Neural crest cell (in vitro differentiated cells): Measurements from ENCODE around the gene GCC1. TPM values are rescaled to one million over a fixed set of nuclear protein-coding genes. Genes with fewer than 3 reads are reported as not detected.

Experiments used
- DNase-seq: peaks from one replicate; pipeline ENCODE4 v3.0.0; 2021; ENCODE audit warnings: low read depth, mixed read lengths, low spot score
- H3K27ac Mint-ChIP-seq: one replicate; pipeline ENCODE4 v1.8.0; 2021; ENCODE audit warnings: mild to moderate bottlenecking, mixed read lengths; ENCODE audit not compliant: unreplicated experiment
- H3K27me3 Mint-ChIP-seq: 2 replicates; pipeline ENCODE4 v1.8.0; 2021; ENCODE audit warnings: low read depth, mild to moderate bottlenecking, mixed read lengths
- H3K36me3 Mint-ChIP-seq: 2 replicates; pipeline ENCODE4 v1.8.0; 2021; ENCODE audit warnings: low read depth, mild to moderate bottlenecking, mixed read lengths
- H3K4me1 Mint-ChIP-seq: 2 replicates; pipeline ENCODE4 v1.8.0; 2021; ENCODE audit warnings: mixed read lengths
- H3K4me3 Mint-ChIP-seq: one replicate; pipeline ENCODE4 v1.8.0; 2021; ENCODE audit warnings: mild to moderate bottlenecking, mixed read lengths
- H3K9me3 Mint-ChIP-seq: 2 replicates; pipeline ENCODE4 v1.8.0; 2021; ENCODE audit warnings: mixed read lengths
- total RNA-seq: library from RNA; stranded (reverse); gene quantifications from 2 replicates; pipeline ENCODE4 v1.2.1, GENCODE V29; 2021
- TF ChIP-seq, protein P1 (sequence below): fragments of 200-600 bp; sonication (generic); conservative IDR thresholded peaks from 2 replicates; pipeline ENCODE4 v1.5.0; 2021; ENCODE audit warnings: antibody characterized with exemption, mild to moderate bottlenecking

GCC1 gene
- total RNA-seq, 1 donor from 2014 or later = 16.4 TPM

DNA sequence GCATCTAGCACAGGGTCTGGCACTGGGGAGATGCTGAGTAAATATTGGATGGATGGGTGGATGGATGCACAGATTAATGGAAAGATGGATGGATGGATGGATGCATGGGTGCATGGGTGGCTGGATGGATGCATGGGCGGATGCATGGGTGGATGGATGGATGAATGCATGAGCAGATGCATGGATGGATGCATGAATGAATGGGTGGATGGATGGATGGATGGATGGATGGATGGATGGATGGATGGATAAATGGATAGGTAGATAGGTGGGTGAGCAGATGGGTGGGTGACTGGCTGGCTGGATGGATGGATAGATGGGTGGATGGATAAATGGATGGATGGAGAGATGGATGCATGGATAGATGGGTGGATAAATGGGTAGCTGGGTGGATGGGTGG lies 26.9 kb upstream of the GCC1 start:
- DNase-seq = no peak
- H3K36me3 Mint-ChIP-seq = no peaks in the 10 kb centered on the region
- H3K9me3 Mint-ChIP-seq = peaks cover 11% of the 10 kb centered on the region
- H3K27me3 Mint-ChIP-seq = peaks cover 44% of the 10 kb centered on the region
- no peak overlapping the region for H3K27ac Mint-ChIP-seq
- TF ChIP-seq, protein P1, sequence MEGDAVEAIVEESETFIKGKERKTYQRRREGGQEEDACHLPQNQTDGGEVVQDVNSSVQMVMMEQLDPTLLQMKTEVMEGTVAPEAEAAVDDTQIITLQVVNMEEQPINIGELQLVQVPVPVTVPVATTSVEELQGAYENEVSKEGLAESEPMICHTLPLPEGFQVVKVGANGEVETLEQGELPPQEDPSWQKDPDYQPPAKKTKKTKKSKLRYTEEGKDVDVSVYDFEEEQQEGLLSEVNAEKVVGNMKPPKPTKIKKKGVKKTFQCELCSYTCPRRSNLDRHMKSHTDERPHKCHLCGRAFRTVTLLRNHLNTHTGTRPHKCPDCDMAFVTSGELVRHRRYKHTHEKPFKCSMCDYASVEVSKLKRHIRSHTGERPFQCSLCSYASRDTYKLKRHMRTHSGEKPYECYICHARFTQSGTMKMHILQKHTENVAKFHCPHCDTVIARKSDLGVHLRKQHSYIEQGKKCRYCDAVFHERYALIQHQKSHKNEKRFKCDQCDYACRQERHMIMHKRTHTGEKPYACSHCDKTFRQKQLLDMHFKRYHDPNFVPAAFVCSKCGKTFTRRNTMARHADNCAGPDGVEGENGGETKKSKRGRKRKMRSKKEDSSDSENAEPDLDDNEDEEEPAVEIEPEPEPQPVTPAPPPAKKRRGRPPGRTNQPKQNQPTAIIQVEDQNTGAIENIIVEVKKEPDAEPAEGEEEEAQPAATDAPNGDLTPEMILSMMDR = no peak
- no peaks in the 10 kb centered on the region for H3K4me1 Mint-ChIP-seq
- no peak overlapping the region for H3K4me3 Mint-ChIP-seq

DNA sequence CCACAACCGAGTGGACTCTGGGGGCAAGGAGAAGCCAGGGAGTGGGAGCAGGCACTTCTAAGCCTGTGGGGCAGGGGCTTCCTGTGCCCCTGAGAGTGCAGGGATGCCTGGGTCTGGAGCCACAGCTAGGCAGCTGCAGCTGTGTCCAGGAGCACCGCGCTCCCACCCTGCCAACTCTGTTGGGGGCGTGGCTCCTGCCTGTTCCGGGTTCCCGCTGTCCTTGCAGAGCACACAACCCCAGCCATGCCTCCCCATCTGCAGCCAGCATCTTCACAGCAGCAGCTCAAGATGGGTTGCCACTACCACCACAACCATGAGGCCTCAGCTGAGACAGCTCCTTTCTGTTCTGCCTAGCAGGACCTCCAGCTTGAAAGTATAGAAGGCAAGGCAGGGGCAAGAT lies 23.9 kb upstream of the GCC1 start:
- TF ChIP-seq, protein P1 = no peak
- H3K36me3 Mint-ChIP-seq = no peaks in the 10 kb centered on the region
- peaks cover 20% of the 10 kb centered on the region for H3K27me3 Mint-ChIP-seq
- DNase-seq = no peak
- no peak overlapping the region for H3K4me3 Mint-ChIP-seq
- H3K9me3 Mint-ChIP-seq = peaks cover 11% of the 10 kb centered on the region
- H3K4me1 Mint-ChIP-seq = no peaks in the 10 kb centered on the region
- no peak overlapping the region for H3K27ac Mint-ChIP-seq

DNA sequence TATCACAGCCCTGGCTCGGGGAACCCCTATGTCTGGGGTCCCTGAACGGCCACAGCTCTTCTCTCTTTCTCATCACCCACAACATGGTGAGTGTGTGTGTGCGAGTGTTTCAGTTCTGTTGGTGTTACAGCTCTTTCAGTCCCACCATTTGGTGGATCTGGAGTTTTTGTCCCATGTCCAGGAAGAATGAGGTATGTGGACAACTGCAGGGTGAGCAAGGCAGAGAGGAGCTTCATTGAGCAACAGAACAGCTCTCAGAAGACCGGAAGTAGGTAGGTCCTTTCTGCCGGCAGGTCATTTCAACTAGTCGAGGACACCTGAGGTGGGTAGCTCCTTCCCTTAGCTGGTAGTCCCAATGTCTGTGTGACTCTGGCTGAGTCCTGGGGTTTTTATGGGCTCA lies 23.1 kb upstream of the GCC1 start:
- peaks cover 14% of the 10 kb centered on the region for H3K9me3 Mint-ChIP-seq
- H3K27me3 Mint-ChIP-seq = peaks cover 14% of the 10 kb centered on the region
- no peaks in the 10 kb centered on the region for H3K4me1 Mint-ChIP-seq
- no peak overlapping the region for H3K27ac Mint-ChIP-seq
- H3K4me3 Mint-ChIP-seq = no peak overlapping the region
- no peak for DNase-seq
- TF ChIP-seq, protein P1 = no peak
- H3K36me3 Mint-ChIP-seq = no peaks in the 10 kb centered on the region

DNA sequence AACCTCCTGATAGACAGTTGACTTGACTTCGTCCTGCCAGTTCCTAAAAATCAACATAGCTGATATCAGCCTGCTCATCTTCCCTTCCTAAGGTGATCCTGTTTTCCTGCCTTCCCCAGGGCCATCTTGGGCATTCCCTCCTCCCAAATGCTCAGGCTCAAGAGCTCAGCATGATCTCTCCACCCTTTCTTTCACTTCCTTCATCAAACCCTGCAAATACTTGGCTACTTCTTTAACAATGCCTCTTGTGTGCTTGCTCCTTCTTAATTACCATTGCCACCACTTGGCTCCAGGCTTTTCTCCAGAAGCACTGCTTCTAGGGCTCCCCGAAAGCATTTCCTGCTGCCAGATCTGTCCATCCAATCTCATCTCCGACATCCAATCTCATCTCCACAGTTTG lies 15.5 kb upstream of the GCC1 start:
- peaks cover 6% of the 10 kb centered on the region for H3K9me3 Mint-ChIP-seq
- DNase-seq = no peak
- H3K27me3 Mint-ChIP-seq = peaks cover 3% of the 10 kb centered on the region
- H3K4me1 Mint-ChIP-seq = peaks cover 10% of the 10 kb centered on the region
- TF ChIP-seq, protein P1 = no peak
- no peaks in the 10 kb centered on the region for H3K36me3 Mint-ChIP-seq
- no peak overlapping the region for H3K27ac Mint-ChIP-seq
- H3K4me3 Mint-ChIP-seq = no peak overlapping the region

DNA sequence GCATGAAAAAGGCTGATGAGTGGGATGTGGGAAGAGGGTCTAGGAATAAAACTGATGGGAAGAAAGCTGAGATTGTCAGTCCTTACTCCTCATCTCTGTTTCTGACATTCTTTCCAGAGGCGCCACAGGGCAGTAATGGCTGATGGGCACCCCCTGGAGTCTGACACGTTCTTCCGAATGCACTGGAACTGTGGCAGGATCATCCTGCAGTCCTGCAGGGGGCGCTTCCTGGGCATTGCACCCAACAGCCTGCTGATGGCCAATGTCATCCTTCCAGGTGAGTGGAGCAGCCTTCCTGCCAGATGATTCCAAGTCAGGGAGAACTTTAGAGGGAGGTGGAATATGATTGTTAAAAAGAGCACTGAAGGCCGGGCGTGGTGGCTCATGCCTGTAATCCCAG lies 12.9 kb upstream of the GCC1 start:
- DNase-seq = no peak
- peaks cover 3% of the 10 kb centered on the region for H3K27me3 Mint-ChIP-seq
- peaks cover 10% of the 10 kb centered on the region for H3K4me1 Mint-ChIP-seq

More for the DNA sequence above, 12.9 kb upstream of the GCC1 start:
- Mint-ChIP-seq H3K27ac (no peak overlapping the region), H3K36me3 (no peaks in the 10 kb centered on the region), H3K9me3 (peaks cover 3% of the 10 kb centered on the region), H3K4me3 (no peak overlapping the region)
- TF ChIP-seq, protein P1 = peak; percentile 35
